Gastrocnemius medialis (tissue), 4 donors: Measurements from ENCODE around the gene GSTM5. TPM values are rescaled to one million over a fixed set of nuclear protein-coding genes. Genes with fewer than 3 reads are reported as not detected.
"Not testable (repeated sequence)": the region's sequence is repeated elsewhere in the genome, so short reads cannot be mapped to it uniquely, and the experiment has no call there.

Experiments used
- ATAC-seq, 2 donors: fragments of 150-250 bp; one replicate each; pipeline ENCODE4 v1.9.1; 2016
- DNase-seq, 2 donors: peaks; one replicate each; pipeline ENCODE4 v3.0.0-alpha.2; 2019
- H3K27ac ChIP-seq, 4 donors: fragments of 200-600 bp; sonication (generic); 1 replicate in 1 of 4; 2 replicates in 3 of 4; pipeline ENCODE4 v1.5.1; 2016 to 2018; ENCODE audit warnings: mild to moderate bottlenecking in 2 of 4, moderate library complexity in 1 of 4
- H3K27me3 ChIP-seq, 3 donors: fragments of 200-600 bp; sonication (generic) in 2 of 3; 1 replicate in 1 of 3; 2 replicates in 2 of 3; pipeline versions ENCODE4 v1.5.1 to v1.6.0; 2016 to 2019; ENCODE audit warnings: mild to moderate bottlenecking in 1 of 3, moderate library complexity in 1 of 3
- H3K36me3 ChIP-seq, 2 donors: fragments of 200-600 bp; sonication (generic) in 1 of 2; one replicate each; pipeline ENCODE4 v1.5.1; 2017 to 2018
- H3K4me1 ChIP-seq, 2 donors: fragments of 200-600 bp; sonication (generic) in 1 of 2; one replicate each; pipeline ENCODE4 v1.5.1; 2016 to 2017; ENCODE audit warnings: mild to moderate bottlenecking in 2 of 2
- H3K4me3 ChIP-seq, 4 donors: fragments of 200-600 bp; sonication (generic) in 3 of 4; 1 replicate in 1 of 4; 2 replicates in 3 of 4; pipeline ENCODE4 v1.5.1; 2016 to 2019; ENCODE audit warnings: mild to moderate bottlenecking in 2 of 4
- H3K9me3 ChIP-seq, 3 donors: fragments of 200-600 bp; sonication (generic) in 2 of 3; 1 replicate in 1 of 3; 2 replicates in 2 of 3; pipeline ENCODE4 v1.5.1; 2016 to 2019
- CTCF ChIP-seq, 5 experiments: fragments of 450-650 bp in 3 of 5; fragments of 200-600 bp in 2 of 5; sonication (generic) in 2 of 5; IDR thresholded peaks in 4 of 5; conservative IDR thresholded peaks in 1 of 5; 1 replicate in 4 of 5; 2 replicates in 1 of 5; pipeline ENCODE4 v1.5.1; 2016 to 2019; ENCODE audit warnings: antibody characterized with exemption in 5 of 5, mild to moderate bottlenecking in 3 of 5, moderate library complexity in 3 of 5
- POLR2A ChIP-seq, 2 donors: fragments of 450-650 bp; IDR thresholded peaks; one replicate each; pipeline ENCODE4 v1.6.1; 2017; ENCODE audit warnings: antibody characterized with exemption in 2 of 2, mild to moderate bottlenecking in 2 of 2, moderate library complexity in 2 of 2
- in situ Hi-C, 4 donors: fragments of 200-750 bp; cut with MboI; loops; one replicate each; pipeline versions ENCODE4 v1.15.0 to v1.8.0; 2017; ENCODE audit warnings: low sequenced_read_pairs in 4 of 4
- intact Hi-C: fragments of 100-400 bp; cut with DNase I; formaldehyde crosslinking; loops from one replicate; pipeline ENCODE4 v1.15.1; 2023; ENCODE audit warnings: low total_unique reads
- total RNA-seq, 4 donors: library from RNA; depleted of rRNA; stranded (reverse); fragments of >200 nt; gene quantifications; one replicate each; pipeline versions ENCODE4 v1.1.0 to v1.2.3, GENCODE V29; 2016

The GSTM5 gene
- total RNA-seq, 4 donors from 2014 or later = 0.15 to 1.9 (median 0.63) TPM

GRCh38 chr1:109763646-109764415 lies 51.8 kb downstream of the GSTM5 start, which contains the start of gene EPS8L3:
Gene EPS8L3 (minus strand): TSS chr1:109763923. CDS start chr1:109761749, 2,174 bp downstream.
- in situ Hi-C loops = no loop called here
- no peaks in the 10 kb centered on the region for H3K36me3 ChIP-seq
- intact Hi-C loops = no loop called here
- ATAC-seq (no peak), DNase-seq (peak in 1 of 2 donors; percentile 5)
- H3K4me3 ChIP-seq = no peak within 1 kb of the TSS
- H3K27me3 ChIP-seq = no peaks in the 10 kb centered on the region
- H3K9me3 ChIP-seq = no peaks in the 10 kb centered on the region
- H3K27ac ChIP-seq = no peak within 1 kb of the TSS
- TF ChIP-seq CTCF (IDR thresholded peaks at IDR 0.05 in 4 of 5, conservative IDR thresholded peaks at IDR 0.05 in 1 of 5) (no peak), POLR2A (IDR thresholded peaks at IDR 0.05) (no peak)
- H3K4me1 ChIP-seq = no peaks in the 10 kb centered on the region

- intact Hi-C loops = no loop called here
- peak in 1 of 2 donors; percentile 4 for DNase-seq
- in situ Hi-C loops = no loop called here
These were observed 52.8 kb downstream of the GSTM5 start for GRCh38 chr1:109764561-109765482.

GRCh38 chr1:109765483-109765815 lies 53.4 kb downstream of the GSTM5 start:
- Histone ChIP-seq H3K9me3 (no peaks in the 10 kb centered on the region), H3K27ac (no peak overlapping the region), H3K4me3 (no peak overlapping the region), H3K27me3 (no peaks in the 10 kb centered on the region), H3K4me1 (no peaks in the 10 kb centered on the region), H3K36me3 (no peaks in the 10 kb centered on the region)
- intact Hi-C loops (no loop called here), in situ Hi-C loops (no loop called here)
- TF ChIP-seq POLR2A (IDR thresholded peaks at IDR 0.05) (no peak), CTCF (IDR thresholded peaks at IDR 0.05 in 4 of 5, conservative IDR thresholded peaks at IDR 0.05 in 1 of 5) (no peak)
- DNase-seq (peak in 1 of 2 donors; percentile 5), ATAC-seq (no peak)

More at GRCh38 chr1:109764561-109765482, 52.8 kb downstream of the GSTM5 start:
- Histone ChIP-seq H3K27me3 (no peaks in the 10 kb centered on the region), H3K27ac (no peak overlapping the region), H3K4me3 (no peak overlapping the region), H3K4me1 (no peaks in the 10 kb centered on the region), H3K36me3 (no peaks in the 10 kb centered on the region), H3K9me3 (no peaks in the 10 kb centered on the region)
- no peak for TF ChIP-seq CTCF (IDR thresholded peaks at IDR 0.05 in 4 of 5, conservative IDR thresholded peaks at IDR 0.05 in 1 of 5)
- TF ChIP-seq POLR2A (IDR thresholded peaks at IDR 0.05) = no peak
- no peak for ATAC-seq

DNA sequence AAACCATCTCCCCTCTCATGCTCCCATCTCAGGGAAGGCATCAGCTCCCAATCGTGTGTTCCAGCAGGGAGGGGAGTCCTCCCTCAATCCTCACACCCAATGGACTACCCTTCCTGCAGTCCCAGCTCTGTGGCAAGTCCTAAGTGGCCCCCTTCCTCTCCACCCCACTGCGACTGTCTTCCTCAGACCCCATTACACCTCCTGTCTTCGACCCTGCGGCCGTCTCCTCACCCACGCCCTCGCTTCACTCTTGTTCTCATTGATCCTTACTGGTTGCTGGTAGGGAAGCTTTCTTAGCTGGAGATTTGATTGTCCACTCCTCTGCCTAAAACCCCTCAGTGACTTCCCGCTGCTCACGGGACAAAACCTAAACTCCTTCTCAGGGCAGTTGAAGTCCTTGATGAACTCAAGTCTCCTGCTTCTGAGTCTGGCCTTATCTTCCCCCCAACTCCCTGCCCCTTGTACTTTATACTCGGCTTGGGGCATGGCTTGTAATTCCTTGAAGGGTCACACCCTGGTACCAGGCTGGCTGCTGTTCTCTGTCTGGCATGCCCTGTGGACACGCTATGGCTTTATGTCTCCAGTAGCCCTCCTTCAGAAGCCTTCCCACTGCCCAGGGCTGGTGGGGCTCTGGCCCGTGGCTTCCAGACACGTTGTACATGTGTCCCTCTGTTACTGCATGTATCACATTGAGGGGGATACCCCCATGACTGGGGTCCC lies 54.0 kb downstream of the GSTM5 start:
- Histone ChIP-seq H3K27me3 (no peaks in the 10 kb centered on the region), H3K27ac (no peak overlapping the region), H3K4me1 (no peaks in the 10 kb centered on the region), H3K4me3 (no peak overlapping the region), H3K9me3 (no peaks in the 10 kb centered on the region), H3K36me3 (no peaks in the 10 kb centered on the region)
- ATAC-seq (no peak), DNase-seq (peak in 1 of 2 donors; percentile 7)
- no peak for TF ChIP-seq POLR2A (IDR thresholded peaks at IDR 0.05)
- TF ChIP-seq CTCF (IDR thresholded peaks at IDR 0.05 in 4 of 5, conservative IDR thresholded peaks at IDR 0.05 in 1 of 5) = no peak
- intact Hi-C loops (no loop called here), in situ Hi-C loops (no loop called here)

GRCh38 chr1:109766991-109767636 lies 55.1 kb downstream of the GSTM5 start:
- H3K4me1 ChIP-seq, in situ Hi-C loops, H3K4me3 ChIP-seq, H3K27ac ChIP-seq, H3K9me3 ChIP-seq, H3K36me3 ChIP-seq, ATAC-seq, H3K27me3 ChIP-seq, intact Hi-C loops: not testable (repeated sequence)
- DNase-seq = peak in 1 of 2 donors; percentile 9
